ENCODE results near the gene CYP27C1.

The CYP27C1 gene

DNA sequence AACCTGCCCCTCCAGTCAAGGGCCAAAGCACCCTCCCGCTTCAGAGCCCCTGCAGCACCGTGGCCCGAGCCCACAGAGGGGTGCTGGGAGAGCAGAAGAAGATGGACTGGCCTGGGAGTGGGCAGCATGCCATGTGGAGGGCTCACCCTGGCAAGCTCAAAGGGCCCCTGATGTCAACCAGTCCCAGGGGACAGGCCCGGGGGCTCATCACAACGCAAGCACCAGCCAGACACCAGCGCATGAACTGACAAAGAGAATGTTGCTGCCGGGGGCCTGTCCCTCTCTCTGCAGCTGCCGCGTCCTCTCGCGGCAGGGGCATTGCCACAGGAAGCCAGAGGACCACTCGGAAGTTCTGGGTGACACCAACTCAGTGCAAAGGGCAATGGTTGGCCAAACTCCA is 82.9 kb downstream of the CYP27C1 start:
- DNase-seq (ENCODE audit: extremely low spot score, insufficient read length, low read depth) (no peak), FAIRE-seq (no peak)

- no peak for DNase-seq (ENCODE audit: extremely low spot score, insufficient read length, low read depth)
- no peak for FAIRE-seq
These were observed 85.0 kb downstream of the CYP27C1 start for GRCh38 chr2:127134833-127135830.

GRCh38 chr2:127134235-127134634 is 85.9 kb downstream of the CYP27C1 start:
- no peak for FAIRE-seq

More at GRCh38 chr2:127134235-127134634, 85.9 kb downstream of the CYP27C1 start:
- DNase-seq (ENCODE audit: extremely low spot score, insufficient read length, low read depth) = no peak
